AG20443 (cell line): ENCODE measurements around the gene SSC5D.
"Not testable (repeated sequence)": the region's sequence is repeated elsewhere in the genome, so short reads cannot be mapped to it uniquely, and the experiment has no call there.

ENCODE experiments used
- DNase-seq: peaks from one replicate; pipeline ENCODE4 v3.0.0; 2012; ENCODE audit warnings: low spot score, mixed read lengths

SSC5D gene

GRCh38 chr19:55503502-55504251 is 15.4 kb downstream of the SSC5D start:
- peak; percentile 99 for DNase-seq

- no peak for DNase-seq
Measured at GRCh38 chr19:55504252-55504603, 16.0 kb downstream of the SSC5D start.

DNA sequence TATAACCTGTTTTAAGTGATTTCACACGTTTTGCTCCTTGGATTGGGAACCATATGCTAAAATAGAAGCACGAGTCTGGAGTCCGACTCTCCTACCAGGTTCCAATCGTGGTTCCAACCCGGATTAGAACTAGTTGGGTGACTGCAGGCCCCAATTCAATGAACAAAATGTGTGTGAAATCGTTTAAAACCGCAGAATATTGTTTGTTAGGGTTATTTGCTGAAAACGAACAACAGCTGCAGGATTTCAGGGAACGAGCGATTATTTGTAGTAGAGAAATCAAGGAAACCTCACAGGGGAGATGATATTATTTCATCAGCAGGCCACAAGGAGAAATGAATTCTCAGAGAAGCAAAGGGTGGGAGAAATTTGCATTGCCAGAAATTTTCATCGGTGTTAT is 16.7 kb downstream of the SSC5D start:
- no peak for DNase-seq

DNA sequence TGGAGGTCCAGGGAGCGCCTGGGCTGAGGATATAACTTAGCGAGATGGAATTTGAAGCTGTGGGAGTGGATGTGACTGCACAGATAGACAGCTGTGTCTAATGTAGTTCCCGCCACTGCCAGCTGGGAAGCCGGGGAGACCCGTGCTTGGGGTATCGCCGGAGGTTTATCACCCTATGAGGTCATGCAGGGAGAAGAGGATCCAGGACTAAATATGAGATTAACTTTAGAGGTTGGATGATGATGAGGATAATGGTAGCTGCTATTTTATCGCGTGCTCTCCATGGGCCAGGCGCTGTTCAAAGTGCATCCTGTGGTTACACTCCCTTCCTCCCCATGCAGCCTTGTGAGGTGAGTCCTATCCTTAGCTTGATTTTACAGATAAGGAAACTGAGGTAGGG is 19.9 kb downstream of the SSC5D start:
- no peak for DNase-seq

- DNase-seq, result peak; percentile 100
Measured at GRCh38 chr19:55516878-55517620, 28.8 kb downstream of the SSC5D start.

DNA sequence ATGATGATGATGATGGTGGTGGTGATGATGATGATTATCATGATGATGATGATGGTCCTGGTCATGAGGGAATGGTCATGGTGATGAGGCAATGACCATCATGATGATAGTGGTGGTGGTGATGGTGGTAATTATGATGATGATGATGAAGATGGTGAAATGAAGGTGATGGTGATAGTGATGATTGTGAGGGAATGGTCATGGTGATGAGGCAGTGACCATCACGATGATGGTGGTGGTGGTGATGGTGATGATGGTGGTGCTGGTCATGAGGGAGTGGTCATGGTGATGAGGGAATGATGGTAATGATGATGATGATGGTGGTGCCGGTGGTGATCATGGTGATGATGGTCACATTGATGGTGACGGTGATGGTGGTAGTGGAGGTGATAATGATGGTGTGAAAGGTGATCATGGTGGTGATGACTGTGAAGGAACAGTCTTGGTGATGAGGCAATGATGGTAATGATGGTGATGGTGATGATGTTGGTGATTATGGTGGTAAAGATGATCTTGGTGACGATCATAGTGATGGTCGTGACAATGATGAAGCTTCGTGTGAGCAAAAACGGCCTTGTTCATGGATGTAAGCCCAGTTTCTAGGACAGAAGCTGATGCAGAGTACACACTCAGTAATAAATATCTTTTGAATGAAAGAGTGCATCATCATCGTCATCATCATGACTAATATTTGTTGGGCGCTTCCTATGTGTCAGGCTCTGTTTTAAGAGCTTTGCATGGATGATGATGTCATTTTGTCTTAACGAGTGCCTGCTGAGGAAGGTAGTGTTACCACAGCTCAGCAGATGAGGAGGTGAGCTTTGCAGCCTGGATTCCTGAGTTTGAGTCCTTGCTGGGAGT is 31.4 kb downstream of the SSC5D start:
- peak; percentile 63 for DNase-seq

- no peak for DNase-seq
Measured at GRCh38 chr19:55520691-55521292, 32.6 kb downstream of the SSC5D start.

DNA sequence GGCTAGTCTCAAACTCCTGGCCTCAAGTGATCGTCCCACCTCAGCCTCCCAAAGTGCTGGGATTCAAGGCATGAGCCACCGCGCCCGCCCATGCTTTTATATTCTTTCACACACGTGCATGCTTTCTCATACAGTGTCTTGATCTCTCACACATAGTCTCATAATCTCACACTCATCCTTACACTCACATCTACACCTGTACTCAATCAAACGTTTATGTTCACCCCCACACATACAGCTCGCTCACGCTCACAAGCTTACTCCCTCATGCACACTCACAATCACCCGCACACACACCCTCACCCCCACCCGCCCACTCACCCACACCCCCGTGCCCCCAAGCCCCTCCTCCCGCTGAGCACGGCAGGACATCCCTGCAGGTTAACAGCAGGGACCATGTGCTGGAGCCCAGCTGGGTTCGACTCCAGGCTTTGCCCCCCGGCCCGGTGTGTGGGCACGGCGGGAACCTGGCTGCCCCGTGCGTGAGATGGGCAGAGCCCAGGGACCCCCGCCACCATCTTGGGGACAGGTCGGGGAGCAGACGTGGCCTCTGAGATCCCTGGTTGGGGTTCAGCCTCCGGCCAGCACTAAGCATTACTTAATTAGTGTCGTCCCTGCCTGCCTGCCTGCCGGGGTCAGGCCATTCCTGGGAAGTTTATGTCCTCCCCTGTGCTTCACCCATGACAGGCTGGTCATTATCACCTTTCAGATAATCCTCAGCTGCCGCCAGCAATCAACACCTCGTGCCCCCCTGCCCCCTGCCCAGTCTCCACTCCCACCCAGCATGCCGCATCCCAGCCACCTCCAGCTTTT is 37.3 kb downstream of the SSC5D start:
- no peak for DNase-seq

- peak; percentile 73 for DNase-seq
Measured at GRCh38 chr19:55526216-55527196, 38.3 kb downstream of the SSC5D start.

- no peak for DNase-seq
Measured at GRCh38 chr19:55527197-55528029, 39.2 kb downstream of the SSC5D start.

DNA sequence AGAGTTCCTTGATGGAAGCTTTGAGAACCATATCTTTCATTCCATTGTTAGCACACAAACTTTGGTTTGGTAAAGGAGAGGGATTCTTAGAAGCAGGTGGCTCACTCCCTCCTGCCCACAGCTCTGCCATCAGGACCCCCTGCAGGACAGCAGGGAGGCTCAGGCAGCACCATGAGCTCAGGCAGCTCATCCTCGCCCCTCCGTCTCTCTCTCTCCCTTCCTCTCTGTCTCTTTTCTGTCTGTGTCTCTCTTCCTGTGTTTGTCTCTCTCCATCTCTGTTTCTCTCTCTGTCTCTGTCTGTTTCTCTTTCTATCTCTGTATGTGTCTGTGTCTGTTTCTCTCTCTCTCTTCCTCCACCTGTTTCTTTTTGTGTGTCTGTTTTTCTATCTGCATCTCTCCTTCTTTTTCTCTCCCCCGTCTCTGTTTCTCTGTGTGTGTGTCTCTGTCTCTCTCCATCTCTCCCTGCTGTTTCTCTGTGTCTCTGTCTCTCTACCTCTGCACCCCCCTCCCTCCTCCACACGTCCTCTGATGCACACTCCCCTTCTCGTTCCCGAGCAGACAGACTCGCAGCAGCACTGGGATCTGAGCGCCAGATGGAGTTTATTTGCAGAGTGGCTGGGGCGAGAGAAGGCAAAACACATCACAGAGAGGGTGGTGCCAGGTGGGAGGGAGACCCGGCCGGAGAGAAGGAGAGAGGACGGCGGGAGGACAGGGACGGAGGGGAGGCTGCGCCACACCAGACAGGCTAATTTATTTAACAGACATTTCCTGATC is 40.0 kb downstream of the SSC5D start:
- peak; percentile 45 for DNase-seq

GRCh38 chr19:55529636-55530234 is 41.5 kb downstream of the SSC5D start:
- no peak for DNase-seq

- no peak for DNase-seq
Measured at GRCh38 chr19:55530996-55531395, 42.8 kb downstream of the SSC5D start.

- DNase-seq, result not testable (repeated sequence)
Measured at GRCh38 chr19:55534280-55534679, 46.0 kb downstream of the SSC5D start.

GRCh38 chr19:55535173-55535964 is 47.1 kb downstream of the SSC5D start:
- no peak for DNase-seq

DNA sequence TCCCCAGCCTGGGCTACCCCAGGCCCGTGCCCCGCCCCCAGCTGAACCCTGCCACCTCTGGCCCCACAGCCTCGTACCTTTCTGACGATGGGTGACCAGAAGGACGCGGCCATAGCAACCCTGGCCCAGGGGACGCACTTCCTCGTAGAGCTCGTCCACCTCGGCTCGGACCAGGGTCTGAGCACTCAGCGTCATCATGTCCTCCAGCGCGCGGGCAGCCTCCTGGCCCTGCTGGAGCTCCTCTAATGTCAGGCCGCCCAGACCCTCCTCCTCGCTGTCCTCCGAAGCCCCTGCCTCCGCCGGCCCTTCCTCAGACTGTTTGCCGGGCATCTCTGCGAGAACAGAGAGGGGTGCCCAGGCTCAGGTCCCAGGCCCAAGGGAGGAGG is 47.7 kb downstream of the SSC5D start:
- no peak for DNase-seq

DNA sequence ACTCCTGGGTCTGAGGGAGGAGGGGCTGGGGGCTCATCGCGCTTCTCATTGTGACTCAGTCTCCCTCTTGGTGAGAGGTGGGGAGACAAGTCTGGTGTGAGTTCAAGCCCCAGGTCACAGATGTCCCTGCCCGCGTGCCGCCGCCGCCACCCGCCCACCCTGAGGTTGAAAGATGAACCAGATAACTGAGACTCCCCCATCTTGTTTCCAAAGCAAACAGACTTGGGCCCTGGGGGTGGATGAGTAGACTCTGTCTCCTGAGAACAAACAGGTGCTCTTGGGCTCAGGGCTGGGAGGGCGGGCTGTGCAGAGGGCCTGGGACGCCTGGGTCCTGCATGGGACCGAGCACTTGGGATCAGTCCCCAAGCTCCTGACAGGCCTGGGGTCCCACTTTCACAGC is 48.1 kb downstream of the SSC5D start:
- DNase-seq, result no peak
